Ascending aorta (tissue), 2 donors: Measurements from ENCODE around the gene AR. TPM values are rescaled to one million over a fixed set of nuclear protein-coding genes. Genes with fewer than 3 reads are reported as not detected.

Experiments
- DNase-seq, 2 donors: peaks; one replicate each; pipeline ENCODE4 v3.0.0-alpha.2; 2019; ENCODE audit warnings: low spot score in 2 of 2
- H3K27ac ChIP-seq, 2 donors: fragments of 200-600 bp; sonication (generic); one replicate each; pipeline ENCODE4 v1.5.1; 2016 to 2017; ENCODE audit warnings: mild to moderate bottlenecking in 1 of 2
- H3K27me3 ChIP-seq: fragments of 200-600 bp; sonication (generic); one replicate; pipeline ENCODE4 v1.5.1; 2017
- H3K36me3 ChIP-seq, 2 donors: fragments of 200-600 bp; sonication (generic); one replicate each; pipeline ENCODE4 v1.5.1; 2016
- H3K4me1 ChIP-seq, 2 donors: fragments of 200-600 bp; sonication (generic); one replicate each; pipeline ENCODE4 v1.5.1; 2016 to 2017; ENCODE audit warnings: mild to moderate bottlenecking in 1 of 2
- H3K4me3 ChIP-seq, 2 donors: fragments of 200-600 bp; sonication (generic); one replicate each; pipeline ENCODE4 v1.5.1; 2016 to 2017; ENCODE audit warnings: mild to moderate bottlenecking in 1 of 2
- H3K9me3 ChIP-seq, 2 donors: fragments of 200-600 bp; sonication (generic); one replicate each; pipeline ENCODE4 v1.5.1; 2016
- intact Hi-C: fragments of 100-400 bp; cut with DNase I; formaldehyde crosslinking; loops from one replicate; pipeline ENCODE4 v1.15.1; 2023
- total RNA-seq: library from RNA; depleted of rRNA; stranded (reverse); fragments of >200 nt; gene quantifications from one replicate; pipeline ENCODE4 v1.1.0, GENCODE V29; 2016
- TF ChIP-seq, protein P1 (sequence below), 3 experiments: fragments of 200-600 bp in 2 of 3; fragments of 450-650 bp in 1 of 3; sonication (generic) in 2 of 3; IDR thresholded peaks; one replicate each; pipeline ENCODE4 v1.5.1; 2016 to 2019; ENCODE audit warnings: antibody characterized with exemption in 3 of 3, mild to moderate bottlenecking in 1 of 3, moderate library complexity in 1 of 3

AR gene
- total RNA-seq, 1 donor from 2014 or later, result 16.3 TPM

GRCh38 chrX:67523002-67523681 is 20.7 kb upstream of the AR start:
- TF ChIP-seq, protein P1, sequence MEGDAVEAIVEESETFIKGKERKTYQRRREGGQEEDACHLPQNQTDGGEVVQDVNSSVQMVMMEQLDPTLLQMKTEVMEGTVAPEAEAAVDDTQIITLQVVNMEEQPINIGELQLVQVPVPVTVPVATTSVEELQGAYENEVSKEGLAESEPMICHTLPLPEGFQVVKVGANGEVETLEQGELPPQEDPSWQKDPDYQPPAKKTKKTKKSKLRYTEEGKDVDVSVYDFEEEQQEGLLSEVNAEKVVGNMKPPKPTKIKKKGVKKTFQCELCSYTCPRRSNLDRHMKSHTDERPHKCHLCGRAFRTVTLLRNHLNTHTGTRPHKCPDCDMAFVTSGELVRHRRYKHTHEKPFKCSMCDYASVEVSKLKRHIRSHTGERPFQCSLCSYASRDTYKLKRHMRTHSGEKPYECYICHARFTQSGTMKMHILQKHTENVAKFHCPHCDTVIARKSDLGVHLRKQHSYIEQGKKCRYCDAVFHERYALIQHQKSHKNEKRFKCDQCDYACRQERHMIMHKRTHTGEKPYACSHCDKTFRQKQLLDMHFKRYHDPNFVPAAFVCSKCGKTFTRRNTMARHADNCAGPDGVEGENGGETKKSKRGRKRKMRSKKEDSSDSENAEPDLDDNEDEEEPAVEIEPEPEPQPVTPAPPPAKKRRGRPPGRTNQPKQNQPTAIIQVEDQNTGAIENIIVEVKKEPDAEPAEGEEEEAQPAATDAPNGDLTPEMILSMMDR (IDR thresholded peaks at IDR 0.05), result no peak

GRCh38 chrX:67523932-67524331 is 19.9 kb upstream of the AR start:
- Histone ChIP-seq H3K9me3 (no peaks in the 10 kb centered on the region), H3K27ac (no peak overlapping the region), H3K4me1 (peaks cover 0 to 2% of the 10 kb centered on the region in 2 donors), H3K27me3 (no peaks in the 10 kb centered on the region), H3K36me3 (no peaks in the 10 kb centered on the region), H3K4me3 (no peak overlapping the region)
- TF ChIP-seq, protein P1 (IDR thresholded peaks at IDR 0.05), result no peak
- DNase-seq, result no peak
- intact Hi-C loops, result no loop called here

More at GRCh38 chrX:67523002-67523681, 20.7 kb upstream of the AR start:
- Histone ChIP-seq H3K36me3 (no peaks in the 10 kb centered on the region), H3K4me1 (peaks cover 0 to 2% of the 10 kb centered on the region in 2 donors), H3K27ac (peak overlapping the region in 1 of 2 donors; percentile 8), H3K4me3 (peak overlapping the region in 1 of 2 donors; percentile 35), H3K9me3 (no peaks in the 10 kb centered on the region), H3K27me3 (no peaks in the 10 kb centered on the region)
- no peak for DNase-seq
- intact Hi-C loops, result no loop called here

- DNase-seq, result no peak
- TF ChIP-seq, protein P1 (IDR thresholded peaks at IDR 0.05), result no peak
- Histone ChIP-seq H3K9me3 (no peaks in the 10 kb centered on the region), H3K27me3 (no peaks in the 10 kb centered on the region), H3K27ac (no peak overlapping the region), H3K36me3 (no peaks in the 10 kb centered on the region), H3K4me1 (peaks cover 0 to 2% of the 10 kb centered on the region in 2 donors), H3K4me3 (no peak overlapping the region)
- intact Hi-C loops, result no loop called here
These were observed 19.4 kb upstream of the AR start for GRCh38 chrX:67524428-67524827.

- Histone ChIP-seq H3K9me3 (no peaks in the 10 kb centered on the region), H3K4me3 (no peak overlapping the region), H3K27me3 (no peaks in the 10 kb centered on the region), H3K36me3 (no peaks in the 10 kb centered on the region), H3K27ac (no peak overlapping the region), H3K4me1 (peaks cover 0 to 2% of the 10 kb centered on the region in 2 donors)
- TF ChIP-seq, protein P1 (IDR thresholded peaks at IDR 0.05), result no peak
- intact Hi-C loops, result no loop called here
- DNase-seq, result no peak
These were observed 18.7 kb upstream of the AR start for GRCh38 chrX:67524950-67525691.

DNA sequence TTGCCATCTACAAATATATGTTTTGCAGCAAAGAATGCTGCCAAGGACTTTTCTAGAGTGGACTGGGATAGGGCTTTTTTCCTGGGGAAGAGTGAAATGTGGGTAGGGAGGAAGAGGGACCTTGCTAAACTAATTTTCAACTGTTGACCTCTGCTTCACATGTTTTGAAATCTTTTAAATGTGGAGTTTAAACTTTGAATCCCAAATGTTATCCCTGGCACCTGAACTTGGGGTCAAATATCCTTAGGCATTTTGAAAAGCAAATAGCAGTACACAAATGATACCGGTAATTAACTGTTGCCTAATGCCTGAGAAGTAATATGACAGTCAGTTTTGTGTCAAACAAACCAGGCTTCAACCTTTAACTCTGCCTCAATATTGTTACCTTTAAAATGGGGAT is 7.3 kb upstream of the AR start:
- intact Hi-C loops, result no loop called here
- Histone ChIP-seq H3K9me3 (no peaks in the 10 kb centered on the region), H3K27me3 (no peaks in the 10 kb centered on the region), H3K4me1 (no peaks in the 10 kb centered on the region), H3K36me3 (no peaks in the 10 kb centered on the region), H3K4me3 (no peak overlapping the region), H3K27ac (no peak overlapping the region)
- DNase-seq, result no peak
- TF ChIP-seq, protein P1 (IDR thresholded peaks at IDR 0.05), result no peak
